22Rv1 (cell line): ENCODE results near the gene SPIRE2.

Source experiments
- H3K27ac ChIP-seq: fragments of 450-650 bp; 2 replicates; pipeline ENCODE4 v1.5.1; 2017
- ZFX ChIP-seq: fragments of 450-650 bp; IDR thresholded peaks from 2 replicates; pipeline ENCODE4 v1.6.1; 2017; ENCODE audit warnings: antibody characterized with exemption, borderline replicate concordance
- TF ChIP-seq, protein P1 (sequence below): fragments of 450-650 bp; IDR thresholded peaks from 2 replicates; pipeline ENCODE4 v1.5.1; 2017; ENCODE audit warnings: mild to moderate bottlenecking

The SPIRE2 gene

GRCh38 chr16:89892635-89893034, 64.4 kb downstream of the SPIRE2 start:
- no peak overlapping the region for H3K27ac ChIP-seq
- TF ChIP-seq ZFX = no peak
- TF ChIP-seq, protein P1, sequence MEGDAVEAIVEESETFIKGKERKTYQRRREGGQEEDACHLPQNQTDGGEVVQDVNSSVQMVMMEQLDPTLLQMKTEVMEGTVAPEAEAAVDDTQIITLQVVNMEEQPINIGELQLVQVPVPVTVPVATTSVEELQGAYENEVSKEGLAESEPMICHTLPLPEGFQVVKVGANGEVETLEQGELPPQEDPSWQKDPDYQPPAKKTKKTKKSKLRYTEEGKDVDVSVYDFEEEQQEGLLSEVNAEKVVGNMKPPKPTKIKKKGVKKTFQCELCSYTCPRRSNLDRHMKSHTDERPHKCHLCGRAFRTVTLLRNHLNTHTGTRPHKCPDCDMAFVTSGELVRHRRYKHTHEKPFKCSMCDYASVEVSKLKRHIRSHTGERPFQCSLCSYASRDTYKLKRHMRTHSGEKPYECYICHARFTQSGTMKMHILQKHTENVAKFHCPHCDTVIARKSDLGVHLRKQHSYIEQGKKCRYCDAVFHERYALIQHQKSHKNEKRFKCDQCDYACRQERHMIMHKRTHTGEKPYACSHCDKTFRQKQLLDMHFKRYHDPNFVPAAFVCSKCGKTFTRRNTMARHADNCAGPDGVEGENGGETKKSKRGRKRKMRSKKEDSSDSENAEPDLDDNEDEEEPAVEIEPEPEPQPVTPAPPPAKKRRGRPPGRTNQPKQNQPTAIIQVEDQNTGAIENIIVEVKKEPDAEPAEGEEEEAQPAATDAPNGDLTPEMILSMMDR = no peak

DNA sequence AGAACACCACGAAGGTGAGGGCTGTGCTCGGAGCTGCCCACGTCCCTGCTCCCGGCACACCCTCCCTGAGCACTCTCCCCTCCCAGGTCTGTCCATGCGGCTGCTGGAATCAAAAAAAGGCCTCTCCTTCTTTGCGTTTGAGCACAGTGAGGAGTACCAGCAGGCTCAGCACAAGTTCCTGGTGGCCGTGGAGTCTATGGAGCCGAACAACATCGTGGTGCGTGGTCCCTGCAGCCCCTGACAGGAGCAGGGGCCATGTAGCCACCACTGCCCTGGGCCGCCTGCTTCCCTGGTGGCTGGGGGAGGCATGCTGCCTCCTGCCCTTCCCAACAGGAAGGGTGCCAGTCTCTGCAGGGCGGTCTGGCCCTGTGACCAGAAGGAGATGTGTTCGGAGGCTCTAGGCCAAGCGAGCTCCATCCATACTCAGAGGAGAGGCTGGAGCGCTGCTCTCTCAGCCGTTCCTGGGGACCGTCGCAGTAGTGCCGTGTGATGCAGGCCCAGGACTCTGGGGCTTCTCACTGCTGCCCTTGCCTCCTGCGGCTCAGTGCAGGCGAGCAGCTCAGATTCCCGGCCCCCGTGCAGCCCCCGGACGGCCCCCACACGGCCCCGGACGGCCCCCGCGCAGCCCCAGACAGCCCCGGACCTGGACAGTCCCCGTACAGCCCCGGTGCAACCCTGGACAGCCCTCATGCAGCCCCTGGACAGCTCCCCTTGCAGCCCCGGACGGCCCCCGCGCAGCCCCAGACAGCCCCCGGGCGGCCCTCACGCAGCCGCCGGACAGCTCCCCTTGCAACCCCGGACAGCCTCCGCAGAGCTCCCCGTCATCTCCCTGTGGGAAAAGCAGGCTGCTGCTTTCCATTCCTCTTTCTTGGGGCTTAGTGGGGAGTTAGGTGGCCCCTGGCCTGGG, 65.6 kb downstream of the SPIRE2 start:
- TF ChIP-seq ZFX = no peak
- TF ChIP-seq, protein P1 = no peak
- H3K27ac ChIP-seq = no peak overlapping the region

DNA sequence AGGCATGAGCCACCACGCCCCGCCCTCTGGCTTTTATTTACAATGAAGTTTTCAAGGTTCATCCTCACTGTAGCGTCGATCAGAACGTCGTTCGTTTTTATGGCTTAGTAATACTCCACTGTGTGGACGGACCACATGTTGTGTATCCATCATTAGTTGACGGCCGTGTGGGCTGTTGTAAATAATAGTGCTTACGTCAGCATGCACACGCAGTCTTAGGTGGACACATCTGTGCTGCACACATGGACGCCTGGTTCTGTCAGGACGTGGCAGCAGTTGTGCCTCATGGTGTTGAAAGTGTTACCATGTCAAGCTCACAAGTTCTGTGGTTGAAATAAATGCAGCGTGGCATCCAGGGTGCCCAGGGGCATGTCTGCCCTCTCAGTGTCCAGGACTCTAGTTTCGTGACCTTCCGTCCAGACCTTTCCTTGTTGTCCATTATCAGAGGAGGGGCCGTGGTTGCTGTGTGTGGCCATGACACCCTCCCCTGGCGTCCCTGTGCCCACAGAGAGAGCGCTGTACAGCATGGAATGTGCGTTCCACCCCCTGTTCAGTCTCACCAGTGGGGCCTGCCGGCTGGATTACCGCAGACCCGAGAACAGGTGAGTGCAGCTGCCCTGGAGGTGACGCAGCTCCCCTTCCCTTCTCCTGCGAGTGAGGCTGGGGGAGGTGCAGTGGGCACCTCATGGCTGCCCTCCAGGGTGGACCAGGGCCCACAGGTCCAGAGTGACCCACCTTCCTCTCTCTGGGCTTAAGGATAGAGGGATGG, 67.4 kb downstream of the SPIRE2 start:
- TF ChIP-seq, protein P1 = no peak
- TF ChIP-seq ZFX = no peak
- no peak overlapping the region for H3K27ac ChIP-seq

GRCh38 chr16:89897204-89897603, 68.9 kb downstream of the SPIRE2 start:
- no peak overlapping the region for H3K27ac ChIP-seq
- TF ChIP-seq, protein P1 = no peak
- no peak for TF ChIP-seq ZFX

DNA sequence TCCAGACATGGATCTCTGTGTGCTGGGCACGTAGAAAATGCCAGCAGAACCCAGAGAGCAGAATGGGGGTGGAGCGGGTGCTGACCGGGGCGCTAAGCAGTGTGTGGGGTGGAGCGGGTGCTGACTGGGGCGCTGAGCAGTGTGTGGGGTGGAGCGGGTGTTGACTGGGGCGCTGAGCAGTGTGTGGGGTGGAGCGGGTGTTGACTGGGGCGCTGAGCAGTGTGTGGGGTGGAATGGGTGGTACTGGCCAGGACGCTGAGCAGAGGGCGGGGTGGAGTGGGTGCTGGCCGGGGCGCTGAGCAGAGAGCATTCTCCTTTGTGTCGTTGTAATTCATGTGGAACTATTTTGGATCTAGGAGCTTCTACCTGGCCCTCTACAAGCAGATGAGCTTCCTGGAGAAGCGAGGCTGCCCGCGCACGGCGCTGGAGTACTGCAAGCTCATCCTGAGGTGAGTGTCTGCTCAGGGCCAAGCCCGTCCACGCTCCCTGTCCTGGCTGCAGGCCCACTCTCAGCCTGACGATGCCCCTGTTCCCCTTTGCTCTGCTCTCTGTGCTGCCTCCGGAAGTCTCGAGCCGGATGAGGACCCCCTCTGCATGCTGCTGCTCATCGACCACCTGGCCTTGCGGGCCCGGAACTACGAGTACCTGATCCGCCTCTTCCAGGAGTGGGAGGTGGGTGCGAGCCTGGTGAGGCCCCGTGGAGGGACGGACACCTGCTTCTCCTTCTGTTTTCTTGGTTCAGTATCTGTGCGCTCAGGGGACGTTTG, 70.1 kb downstream of the SPIRE2 start:
- no peak overlapping the region for H3K27ac ChIP-seq
- TF ChIP-seq ZFX = no peak
- TF ChIP-seq, protein P1 = no peak

DNA sequence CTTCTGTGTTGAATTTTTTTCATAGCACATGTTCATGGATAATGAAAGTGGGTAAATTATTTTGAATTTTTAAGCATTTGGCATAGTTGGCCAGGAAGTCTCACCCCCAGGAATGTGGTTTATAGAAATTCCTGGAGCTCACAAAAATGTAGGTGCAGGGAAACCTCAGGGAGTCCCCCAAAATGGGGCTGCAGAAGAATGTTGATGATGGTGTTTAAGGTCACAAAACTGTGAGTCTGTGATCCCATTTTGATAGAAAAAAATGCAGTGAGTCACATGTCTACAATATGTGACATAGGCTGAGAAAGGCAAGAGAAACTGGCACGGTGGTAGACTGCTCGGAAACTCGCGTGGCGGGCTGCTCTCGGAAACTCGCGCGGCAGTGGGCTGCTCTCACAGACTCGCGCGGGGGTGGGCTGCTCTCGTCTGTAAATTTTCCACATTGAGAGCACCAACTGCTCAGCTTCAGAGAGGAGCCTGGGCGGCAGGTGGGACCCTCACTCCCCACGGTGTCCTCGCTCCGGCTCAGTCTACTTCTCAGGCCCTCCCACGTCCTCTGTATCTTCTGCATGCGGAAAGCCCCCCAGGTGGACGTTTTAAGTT, 71.7 kb downstream of the SPIRE2 start:
- no peak overlapping the region for H3K27ac ChIP-seq
- no peak for TF ChIP-seq ZFX

GRCh38 chr16:89900885-89901284, 72.6 kb downstream of the SPIRE2 start:
- no peak overlapping the region for H3K27ac ChIP-seq
- no peak for TF ChIP-seq ZFX
- TF ChIP-seq, protein P1 = no peak
